GM19463 (cell line): Measurements from ENCODE around the gene GDPD4.

Experiments used
- ATAC-seq: cut with Tn5 transposase; IDR thresholded peaks from one replicate; pipeline ENCODE4 v1.9.1; 2021; ENCODE audit warnings: mild to moderate bottlenecking, moderate library complexity; ENCODE audit not compliant: unreplicated experiment

The GDPD4 gene

GRCh38 chr11:77206264-77207018, 95.0 kb downstream of the GDPD4 start:
- no peak for ATAC-seq

GRCh38 chr11:77205467-77206263, 95.8 kb downstream of the GDPD4 start:
- no peak for ATAC-seq

GRCh38 chr11:77204754-77205466, 96.6 kb downstream of the GDPD4 start:
- ATAC-seq = no peak

DNA sequence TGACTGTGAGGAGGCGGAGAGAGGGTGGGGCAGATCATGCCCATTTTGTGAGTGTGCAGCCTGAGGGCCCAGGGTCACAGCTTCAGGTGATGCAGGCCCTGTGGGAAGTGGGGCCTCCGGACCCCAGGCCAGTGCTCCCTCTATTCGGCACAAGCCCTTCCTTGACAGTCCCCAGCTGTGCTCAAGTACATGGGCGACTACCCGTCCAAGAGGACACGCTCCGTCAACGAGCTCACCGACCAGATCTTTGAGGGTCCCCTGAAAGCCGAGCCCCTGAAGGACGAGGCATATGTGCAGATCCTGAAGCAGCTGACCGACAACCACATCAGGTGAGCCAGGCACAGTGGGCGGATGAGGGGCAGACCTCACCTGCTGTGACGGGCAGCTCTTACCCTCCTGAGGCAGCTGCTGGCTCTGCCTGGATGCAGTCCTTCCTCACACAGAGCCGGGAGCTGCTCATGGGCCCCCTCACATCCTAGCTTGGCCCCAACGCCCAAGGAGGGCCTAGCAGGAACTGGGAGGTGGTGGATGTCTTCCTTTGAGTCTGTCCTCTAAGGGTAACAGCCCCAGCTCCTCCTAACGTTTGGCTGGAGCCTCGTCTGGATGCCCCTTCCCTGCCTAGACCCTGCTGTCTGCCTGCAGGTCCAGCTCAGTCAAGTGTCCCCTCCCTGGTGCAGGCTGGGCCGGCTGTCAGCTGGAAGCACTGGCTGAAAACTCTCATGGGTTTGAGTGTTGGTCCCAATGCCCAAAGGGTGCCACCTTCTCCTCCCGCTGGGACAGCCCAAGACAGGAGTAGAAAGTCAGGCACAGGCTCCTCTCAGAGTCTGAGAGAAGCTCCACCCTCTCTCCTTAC, 97.4 kb downstream of the GDPD4 start:
- no peak for ATAC-seq

- ATAC-seq = no peak
Measured at GRCh38 chr11:77202941-77203900, 98.3 kb downstream of the GDPD4 start.

- ATAC-seq = no peak
Measured at GRCh38 chr11:77201991-77202841, 99.3 kb downstream of the GDPD4 start.

- no peak for ATAC-seq
Measured at GRCh38 chr11:77201370-77201769, 100.1 kb downstream of the GDPD4 start.

- ATAC-seq = no peak
Measured at GRCh38 chr11:77200351-77201268, 100.9 kb downstream of the GDPD4 start.

GRCh38 chr11:77199137-77199745, 102.2 kb downstream of the GDPD4 start:
- ATAC-seq = no peak

DNA sequence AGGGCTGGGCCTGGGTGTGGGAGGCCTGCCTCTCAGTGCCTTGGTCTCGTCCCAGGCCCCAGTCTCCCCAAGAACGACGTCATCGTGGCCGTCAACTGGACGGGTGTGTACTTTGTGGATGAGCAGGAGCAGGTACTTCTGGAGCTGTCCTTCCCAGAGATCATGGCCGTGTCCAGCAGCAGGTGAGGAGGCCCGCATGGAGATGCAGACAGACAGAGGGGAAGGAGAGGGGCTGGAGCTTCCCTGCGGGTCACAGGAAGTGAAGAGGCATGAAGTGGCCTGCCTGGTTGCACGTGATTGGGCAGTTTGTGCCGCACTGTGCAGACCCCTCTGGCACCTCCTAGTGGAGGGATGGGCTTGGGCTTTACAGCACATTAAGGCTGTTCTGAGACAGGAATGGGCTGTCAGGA, 103.0 kb downstream of the GDPD4 start:
- no peak for ATAC-seq

- ATAC-seq = no peak
Measured at GRCh38 chr11:77197626-77198320, 103.7 kb downstream of the GDPD4 start.

GRCh38 chr11:77196961-77197360, 104.5 kb downstream of the GDPD4 start:
- ATAC-seq = no peak

- no peak for ATAC-seq
Measured at GRCh38 chr11:77195071-77195755, 106.3 kb downstream of the GDPD4 start.

GRCh38 chr11:77193911-77194830, 107.3 kb downstream of the GDPD4 start:
- no peak for ATAC-seq

GRCh38 chr11:77193167-77193566, 108.3 kb downstream of the GDPD4 start:
- no peak for ATAC-seq
